GM18526 (cell line): Measurements from ENCODE around the gene CLNS1A.

Experiments
- POLR2A ChIP-seq: IDR thresholded peaks from 3 replicates; pipeline ENCODE4 v1.6.1; 2011; ENCODE audit not compliant: insufficient read length; ENCODE audit errors: extremely low read depth

Gene CLNS1A, protein sequence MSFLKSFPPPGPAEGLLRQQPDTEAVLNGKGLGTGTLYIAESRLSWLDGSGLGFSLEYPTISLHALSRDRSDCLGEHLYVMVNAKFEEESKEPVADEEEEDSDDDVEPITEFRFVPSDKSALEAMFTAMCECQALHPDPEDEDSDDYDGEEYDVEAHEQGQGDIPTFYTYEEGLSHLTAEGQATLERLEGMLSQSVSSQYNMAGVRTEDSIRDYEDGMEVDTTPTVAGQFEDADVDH

DNA sequence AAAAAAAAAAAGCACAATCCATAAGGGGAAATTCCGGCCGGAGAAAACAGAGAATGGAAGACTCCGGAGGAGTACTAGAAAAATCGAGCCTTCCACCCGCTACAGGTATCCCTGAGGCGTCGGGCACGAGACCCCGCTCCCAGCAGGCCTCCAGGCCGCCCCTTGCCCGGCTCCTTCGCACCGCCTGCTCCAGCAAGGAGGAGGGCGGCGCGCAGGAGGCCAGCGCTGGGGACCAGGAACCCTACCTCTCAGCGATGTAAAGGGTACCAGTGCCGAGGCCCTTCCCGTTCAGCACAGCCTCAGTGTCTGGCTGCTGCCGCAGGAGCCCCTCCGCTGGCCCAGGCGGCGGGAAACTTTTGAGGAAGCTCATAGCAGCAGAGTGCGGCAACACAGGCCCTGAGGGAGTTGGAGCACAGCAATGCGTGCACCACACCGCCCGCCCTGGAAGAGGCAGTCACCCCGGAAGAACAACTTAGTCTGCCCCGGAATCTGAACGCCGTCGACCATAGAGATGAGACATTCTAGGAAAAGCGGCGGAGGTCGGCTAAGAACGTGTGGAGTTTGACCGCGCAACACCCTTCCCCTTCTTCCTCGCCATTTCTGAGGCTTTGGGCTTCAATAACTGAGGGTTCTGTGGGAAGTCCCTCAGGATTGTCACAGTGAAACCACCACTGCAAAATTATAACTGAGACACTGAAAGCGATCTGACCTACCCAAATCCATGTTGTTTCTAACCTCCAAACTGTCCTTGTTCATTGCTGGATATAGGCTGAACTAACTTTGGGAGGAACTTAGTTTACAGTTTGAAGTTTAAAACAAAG, at the start of gene CLNS1A:
Gene CLNS1A (minus strand): TSS at position 450 of the 821 bp plus-strand sequence. CDS start 80 bp downstream, at position 370.
- TF ChIP-seq POLR2A, result peak; percentile 92

DNA sequence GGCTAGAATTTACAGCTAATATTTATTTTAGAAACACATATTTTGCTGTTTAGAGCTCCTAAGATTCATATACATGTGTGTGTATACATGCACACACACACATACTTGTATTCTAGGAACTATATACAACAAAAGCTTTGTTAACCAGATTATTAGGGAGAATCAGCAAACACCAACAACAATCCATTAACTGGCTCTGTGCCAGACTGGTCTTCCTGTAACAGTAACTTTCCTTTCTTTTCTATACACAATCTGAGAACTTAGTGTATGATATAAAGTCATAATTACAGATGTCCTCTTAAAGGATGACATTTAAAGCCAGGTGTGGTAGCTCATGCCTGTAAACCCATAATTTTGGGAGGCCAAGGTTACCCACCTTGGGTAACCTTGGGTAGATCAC, 49.5 kb upstream of the CLNS1A start:
- TF ChIP-seq POLR2A, result no peak

- TF ChIP-seq POLR2A, result no peak
Measured at GRCh38 chr11:77677138-77677537, 39.5 kb upstream of the CLNS1A start.

GRCh38 chr11:77672264-77672663, 34.7 kb upstream of the CLNS1A start:
- TF ChIP-seq POLR2A, result no peak

DNA sequence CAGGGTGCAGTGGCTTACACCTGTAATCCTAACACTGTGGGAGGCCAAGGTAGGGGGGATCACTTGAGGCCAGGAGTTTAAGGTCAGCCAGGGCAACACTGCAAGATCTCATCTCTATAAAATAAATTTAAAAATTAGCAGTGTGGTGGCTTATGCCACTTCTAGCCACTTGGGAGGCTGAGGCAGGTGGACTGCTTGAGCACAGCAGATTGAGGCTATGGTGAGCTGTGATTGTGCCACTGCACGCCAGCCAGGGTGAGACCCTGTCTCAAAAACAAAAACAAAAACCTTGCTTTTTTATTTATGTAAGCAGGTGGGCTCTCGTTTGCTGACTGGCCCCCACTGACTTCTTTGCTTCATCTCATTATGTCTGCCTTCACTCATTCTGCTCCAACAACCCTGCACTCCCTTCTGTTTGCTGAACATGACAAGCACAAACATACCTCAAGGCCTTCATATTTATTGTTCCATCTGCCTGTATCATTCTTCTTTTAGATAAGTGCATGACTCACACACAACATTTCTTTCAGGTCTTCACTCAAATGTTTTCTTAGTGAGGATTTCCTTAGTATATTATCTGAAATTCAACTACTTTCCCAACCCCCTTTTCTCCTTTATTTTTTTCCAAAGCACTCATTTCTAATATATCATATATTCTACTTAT, 32.4 kb upstream of the CLNS1A start:
- TF ChIP-seq POLR2A, result no peak

DNA sequence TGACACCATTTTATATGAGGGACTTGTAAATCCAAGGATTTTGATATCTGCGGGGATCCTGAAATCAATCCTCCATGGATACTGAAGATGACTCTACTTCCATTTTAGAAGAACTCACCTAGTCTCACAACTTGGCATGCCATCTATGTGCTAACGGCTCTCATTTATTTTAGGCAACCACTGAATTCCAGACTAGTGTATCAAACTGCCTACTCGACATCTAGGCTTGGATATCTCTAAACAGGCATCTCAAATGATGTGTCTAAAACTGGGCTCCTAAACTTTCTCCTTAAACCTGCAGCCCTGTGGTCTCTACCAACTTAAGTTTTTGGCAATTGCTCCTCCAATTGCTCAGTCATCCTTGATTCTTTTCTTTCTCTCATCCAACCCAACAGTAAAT, 31.2 kb upstream of the CLNS1A start:
- TF ChIP-seq POLR2A, result no peak

GRCh38 chr11:77665240-77665965, 27.8 kb upstream of the CLNS1A start:
- TF ChIP-seq POLR2A, result no peak

GRCh38 chr11:77661670-77662069, 24.1 kb upstream of the CLNS1A start:
- TF ChIP-seq POLR2A, result no peak

DNA sequence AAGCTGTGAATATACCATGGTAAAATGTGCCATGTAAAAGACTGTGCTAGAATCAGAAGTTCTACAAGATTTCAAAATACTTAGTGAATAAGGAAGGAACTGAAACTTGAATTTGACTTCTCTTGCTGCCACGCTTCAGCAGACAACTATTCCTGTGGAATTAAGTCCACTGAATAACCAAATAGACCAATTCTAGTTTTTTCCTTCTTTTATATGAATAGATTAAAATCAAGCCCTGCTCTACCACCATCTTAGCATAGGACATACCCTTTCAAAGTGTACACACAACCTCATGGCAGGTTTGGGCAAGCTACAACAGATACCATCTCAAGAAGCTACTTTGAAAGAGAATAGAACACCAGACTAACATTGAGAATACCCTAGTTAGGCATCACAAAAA, 23.4 kb upstream of the CLNS1A start:
- no peak for TF ChIP-seq POLR2A

DNA sequence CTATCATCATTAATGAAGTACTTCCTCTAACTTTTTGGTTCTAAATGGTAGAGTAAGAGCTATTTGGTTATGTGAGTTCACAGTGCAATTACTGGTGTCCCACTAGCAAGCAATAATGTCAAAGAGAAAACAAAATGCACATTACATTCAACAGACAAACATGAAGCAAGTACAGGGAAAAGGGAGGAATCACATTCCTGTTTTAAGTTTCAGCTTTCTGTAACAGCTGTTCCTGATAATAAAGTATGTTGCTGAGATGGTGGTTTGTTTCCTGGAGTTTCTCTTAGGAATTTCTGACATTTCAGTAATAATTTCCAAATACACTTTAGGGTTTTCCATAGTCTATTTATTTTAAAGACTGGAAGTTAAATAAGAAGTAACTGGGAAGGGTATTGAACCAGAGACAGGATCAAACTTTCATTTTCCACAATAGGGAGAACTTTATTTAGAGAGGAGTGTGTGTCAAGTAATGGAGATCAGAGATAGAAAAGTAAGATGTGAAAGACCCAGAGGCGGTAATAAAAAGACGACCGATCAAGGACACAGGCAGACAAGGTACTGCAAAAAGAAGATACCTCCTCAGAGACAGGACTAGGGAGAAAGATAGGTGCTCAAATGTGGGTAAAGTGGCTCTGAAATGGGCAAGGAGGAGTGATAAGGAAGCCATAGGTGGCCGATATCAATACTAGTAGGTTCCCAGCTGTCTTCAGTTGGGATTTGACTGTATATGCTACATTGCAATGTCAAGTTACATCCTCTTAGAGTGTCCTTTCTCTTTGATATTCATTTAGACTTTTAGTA, 20.8 kb upstream of the CLNS1A start:
- no peak for TF ChIP-seq POLR2A

DNA sequence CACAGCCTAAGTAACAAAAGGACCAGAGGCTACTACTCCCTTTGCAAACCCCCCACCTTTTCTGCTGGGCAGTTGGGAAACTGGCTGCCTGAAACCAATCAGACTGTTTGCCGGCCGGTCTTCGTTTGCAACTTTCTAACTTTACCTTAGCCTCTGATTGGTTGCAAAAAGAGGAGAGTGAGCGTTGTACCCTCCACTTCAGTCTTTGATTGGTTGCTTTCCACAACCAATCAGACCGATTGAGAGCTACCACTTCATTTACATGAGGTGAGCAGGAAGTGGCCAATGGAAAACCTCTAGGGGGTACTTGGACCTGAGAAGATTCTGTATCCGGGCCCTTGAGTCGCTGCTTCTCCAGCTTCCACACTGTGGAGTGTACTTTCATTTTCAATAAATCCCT, 18.8 kb upstream of the CLNS1A start:
- TF ChIP-seq POLR2A, result no peak

GRCh38 chr11:77654770-77655434, 17.3 kb upstream of the CLNS1A start:
- TF ChIP-seq POLR2A, result no peak

- no peak for TF ChIP-seq POLR2A
Measured at GRCh38 chr11:77650123-77650522, 12.5 kb upstream of the CLNS1A start.
